Measurements from ENCODE around the gene RASAL1.
A peak's percentile ranks its signal among the peaks of the same experiment; 100 is the strongest.

The RASAL1 gene

GRCh38 chr12:113165521-113166450 lies 30.2 kb upstream of the RASAL1 start:
- peaks cover 75% of the 10 kb centered on the region for H3K4me1 ChIP-seq (ENCODE audit: insufficient read depth, low read length, severe bottlenecking)
- H3K4me3 ChIP-seq (ENCODE audit: low read depth, low read length, poor library complexity, severe bottlenecking) = no peak overlapping the region
- no peaks in the 10 kb centered on the region for H3K79me2 ChIP-seq (ENCODE audit: insufficient read depth, low read length)
- TF ChIP-seq CTCF (IDR thresholded peaks at IDR 0.05; ENCODE audit: low read length) (no peak), EZH2 (IDR thresholded peaks at IDR 0.05; ENCODE audit: borderline replicate concordance, low read length) (no peak)
- no peaks in the 10 kb centered on the region for H3K9me2 ChIP-seq (ENCODE audit: low read depth, low read length)
- H3K27ac ChIP-seq (ENCODE audit: low read depth, low read length, poor library complexity, severe bottlenecking) = peak overlapping the region; percentile 86
- peaks cover 85% of the 10 kb centered on the region for H3K36me3 ChIP-seq (ENCODE audit: insufficient read depth, low read length)
- H3K9ac ChIP-seq (ENCODE audit: low read length) = no peak overlapping the region; the same call in 1 of the 2 replicates
- H3K9me3 ChIP-seq (ENCODE audit: low read length) = no peaks in the 10 kb centered on the region
- H3F3A ChIP-seq (ENCODE audit: insufficient read depth, low read length) = no peaks in the 10 kb centered on the region
- no peaks in the 10 kb centered on the region for H3K27me3 ChIP-seq (ENCODE audit: insufficient read depth, low read length)
- H2AFZ ChIP-seq (ENCODE audit: low read length) = no peak overlapping the region
- no peaks in the 10 kb centered on the region for H4K20me1 ChIP-seq (ENCODE audit: insufficient read depth, low read length)
- H3K4me2 ChIP-seq (ENCODE audit: low read length) = no peak overlapping the region

GRCh38 chr12:113164014-113164413 lies 28.5 kb upstream of the RASAL1 start:
- Histone ChIP-seq H2AFZ (ENCODE audit: low read length) (no peak overlapping the region), H4K20me1 (ENCODE audit: insufficient read depth, low read length) (no peaks in the 10 kb centered on the region), H3K9me3 (ENCODE audit: low read length) (no peaks in the 10 kb centered on the region), H3K4me2 (ENCODE audit: low read length) (peak overlapping the region; percentile 65; the same call in 1 of the 2 replicates), H3K79me2 (ENCODE audit: insufficient read depth, low read length) (no peaks in the 10 kb centered on the region), H3K9me2 (ENCODE audit: low read depth, low read length) (no peaks in the 10 kb centered on the region), H3K27ac (ENCODE audit: low read depth, low read length, poor library complexity, severe bottlenecking) (peak overlapping the region; percentile 99), H3K4me1 (ENCODE audit: insufficient read depth, low read length, severe bottlenecking) (peaks cover 77% of the 10 kb centered on the region), H3K27me3 (ENCODE audit: insufficient read depth, low read length) (no peaks in the 10 kb centered on the region), H3F3A (ENCODE audit: insufficient read depth, low read length) (no peaks in the 10 kb centered on the region), H3K9ac (ENCODE audit: low read length) (peak overlapping the region; percentile 59; the same call in 1 of the 2 replicates), H3K36me3 (ENCODE audit: insufficient read depth, low read length) (peaks cover 87% of the 10 kb centered on the region), H3K4me3 (ENCODE audit: low read depth, low read length, poor library complexity, severe bottlenecking) (no peak overlapping the region)
- no peak for TF ChIP-seq EZH2 (IDR thresholded peaks at IDR 0.05; ENCODE audit: borderline replicate concordance, low read length)
- TF ChIP-seq CTCF (IDR thresholded peaks at IDR 0.05; ENCODE audit: low read length) = no peak

GRCh38 chr12:113163030-113163360 lies 27.4 kb upstream of the RASAL1 start:
- peaks cover 80% of the 10 kb centered on the region for H3K4me1 ChIP-seq (ENCODE audit: insufficient read depth, low read length, severe bottlenecking)
- H3F3A ChIP-seq (ENCODE audit: insufficient read depth, low read length) = no peaks in the 10 kb centered on the region
- peak overlapping the region; percentile 65 for H3K4me2 ChIP-seq (ENCODE audit: low read length)
- H2AFZ ChIP-seq (ENCODE audit: low read length) = no peak overlapping the region
- peak overlapping the region; percentile 24 for H3K4me3 ChIP-seq (ENCODE audit: low read depth, low read length, poor library complexity, severe bottlenecking)
- H3K9me2 ChIP-seq (ENCODE audit: low read depth, low read length) = no peaks in the 10 kb centered on the region
- H3K27ac ChIP-seq (ENCODE audit: low read depth, low read length, poor library complexity, severe bottlenecking) = peak overlapping the region; percentile 99
- TF ChIP-seq EZH2 (IDR thresholded peaks at IDR 0.05; ENCODE audit: borderline replicate concordance, low read length) = no peak
- TF ChIP-seq CTCF (IDR thresholded peaks at IDR 0.05; ENCODE audit: low read length) = no peak
- H3K79me2 ChIP-seq (ENCODE audit: insufficient read depth, low read length) = no peaks in the 10 kb centered on the region
- H3K36me3 ChIP-seq (ENCODE audit: insufficient read depth, low read length) = peaks cover 88% of the 10 kb centered on the region
- no peaks in the 10 kb centered on the region for H3K9me3 ChIP-seq (ENCODE audit: low read length)
- H4K20me1 ChIP-seq (ENCODE audit: insufficient read depth, low read length) = no peaks in the 10 kb centered on the region
- peak overlapping the region; percentile 59; the same call in 1 of the 2 replicates for H3K9ac ChIP-seq (ENCODE audit: low read length)
- H3K27me3 ChIP-seq (ENCODE audit: insufficient read depth, low read length) = no peaks in the 10 kb centered on the region
